ENCODE results near the gene CDHR4. TPM values are rescaled to one million over a fixed set of nuclear protein-coding genes. Genes with fewer than 3 reads are reported as not detected.
"Not testable (repeated sequence)": the region's sequence is repeated elsewhere in the genome, so short reads cannot be mapped to it uniquely, and the experiment has no call there.

The CDHR4 gene
- total RNA-seq, 1 donor from 2014 or later = not detected

GRCh38 chr3:49751501-49751900 is 48.2 kb downstream of the CDHR4 start:
- no peak overlapping the region for H3K4me3 Mint-ChIP-seq
- Histone ChIP-seq H3K36me3 (peaks cover 6% of the 10 kb centered on the region), H3K4me1 (peaks cover 4% of the 10 kb centered on the region), H3K9me3 (ENCODE audit: low read depth) (no peaks in the 10 kb centered on the region), H2AFZ (replicated peaks) (no peak overlapping the region), H4K20me1 (ENCODE audit: low read depth) (peaks cover 70% of the 10 kb centered on the region), H3K27me3 (no peaks in the 10 kb centered on the region), H3K79me2 (ENCODE audit: low read depth) (peaks cover 98% of the 10 kb centered on the region), H3K27ac (no peak overlapping the region), H3F3A (ENCODE audit: low read depth) (no peaks in the 10 kb centered on the region), H3K9ac (no peak overlapping the region), H3K4me2 (no peak overlapping the region), H3K4me3 (no peak overlapping the region)
- TF ChIP-seq EZH2 (IDR thresholded peaks at IDR 0.05) = no peak
- TF ChIP-seq CTCF (IDR thresholded peaks at IDR 0.05) = no peak
- no peak for TF ChIP-seq EZH2phosphoT487 (IDR thresholded peaks at IDR 0.05)
- H3K27me3 Mint-ChIP-seq (ENCODE audit: insufficient read depth, low read depth) = no peaks in the 10 kb centered on the region
- peaks cover 15% of the 10 kb centered on the region for H3K4me1 Mint-ChIP-seq
- H3K27ac Mint-ChIP-seq = no peak overlapping the region
- H3K36me3 Mint-ChIP-seq = peaks cover 16% of the 10 kb centered on the region
- no peaks in the 10 kb centered on the region for H3K9me3 Mint-ChIP-seq
- no peak for DNase-seq (ENCODE audit: low spot score)

GRCh38 chr3:49750056-49750455 is 49.6 kb downstream of the CDHR4 start:
- Histone ChIP-seq H3K79me2 (ENCODE audit: low read depth) (peaks cover 98% of the 10 kb centered on the region), H4K20me1 (ENCODE audit: low read depth) (peaks cover 68% of the 10 kb centered on the region), H3K27ac (no peak overlapping the region), H3K36me3 (peaks cover 6% of the 10 kb centered on the region), H3K4me2 (no peak overlapping the region), H3K27me3 (no peaks in the 10 kb centered on the region), H3F3A (ENCODE audit: low read depth) (no peaks in the 10 kb centered on the region), H3K9me3 (ENCODE audit: low read depth) (no peaks in the 10 kb centered on the region), H3K4me1 (no peaks in the 10 kb centered on the region), H2AFZ (replicated peaks) (no peak overlapping the region), H3K9ac (no peak overlapping the region), H3K4me3 (no peak overlapping the region)
- H3K4me3 Mint-ChIP-seq = no peak overlapping the region
- peak overlapping the region; percentile 75 for H3K27ac Mint-ChIP-seq
- no peaks in the 10 kb centered on the region for H3K27me3 Mint-ChIP-seq (ENCODE audit: insufficient read depth, low read depth)
- DNase-seq (ENCODE audit: low spot score) = no peak
- peaks cover 18% of the 10 kb centered on the region for H3K36me3 Mint-ChIP-seq
- H3K4me1 Mint-ChIP-seq = peaks cover 9% of the 10 kb centered on the region
- TF ChIP-seq CTCF (IDR thresholded peaks at IDR 0.05) (no peak), EZH2phosphoT487 (IDR thresholded peaks at IDR 0.05) (no peak), EZH2 (IDR thresholded peaks at IDR 0.05) (no peak)
- no peaks in the 10 kb centered on the region for H3K9me3 Mint-ChIP-seq

GRCh38 chr3:49748874-49749273 is 50.8 kb downstream of the CDHR4 start:
- H3K9ac ChIP-seq = peak overlapping the region; percentile 20
- H3F3A ChIP-seq (ENCODE audit: low read depth); H3K4me3 Mint-ChIP-seq; H3K9me3 ChIP-seq (ENCODE audit: low read depth); H3K36me3 ChIP-seq; H2AFZ ChIP-seq (replicated peaks); H3K4me1 Mint-ChIP-seq; H3K27ac Mint-ChIP-seq; H3K27ac ChIP-seq; H3K9me3 Mint-ChIP-seq; H3K27me3 ChIP-seq; H3K4me1 ChIP-seq; H3K4me2 ChIP-seq; H3K27me3 Mint-ChIP-seq (ENCODE audit: insufficient read depth, low read depth); DNase-seq (ENCODE audit: low spot score); H3K4me3 ChIP-seq: not testable (repeated sequence)
- H3K36me3 Mint-ChIP-seq = peaks cover 20% of the 10 kb centered on the region
- peaks cover 63% of the 10 kb centered on the region for H4K20me1 ChIP-seq (ENCODE audit: low read depth)
- peaks cover 94% of the 10 kb centered on the region for H3K79me2 ChIP-seq (ENCODE audit: low read depth)

GRCh38 chr3:49747792-49748480 is 51.7 kb downstream of the CDHR4 start:
- Histone ChIP-seq H2AFZ (replicated peaks) (no peak overlapping the region), H3K36me3 (peaks cover 6% of the 10 kb centered on the region), H3K79me2 (ENCODE audit: low read depth) (peaks cover 85% of the 10 kb centered on the region), H3K27me3 (no peaks in the 10 kb centered on the region), H3K27ac (no peak overlapping the region), H3K4me3 (no peak overlapping the region), H3K9ac (no peak overlapping the region), H3F3A (ENCODE audit: low read depth) (no peaks in the 10 kb centered on the region), H3K9me3 (ENCODE audit: low read depth) (no peaks in the 10 kb centered on the region), H4K20me1 (ENCODE audit: low read depth) (peaks cover 60% of the 10 kb centered on the region), H3K4me1 (no peaks in the 10 kb centered on the region), H3K4me2 (no peak overlapping the region)
- H3K4me3 Mint-ChIP-seq = no peak overlapping the region
- no peaks in the 10 kb centered on the region for H3K27me3 Mint-ChIP-seq (ENCODE audit: insufficient read depth, low read depth)
- H3K36me3 Mint-ChIP-seq = peaks cover 19% of the 10 kb centered on the region
- no peak for TF ChIP-seq CTCF (IDR thresholded peaks at IDR 0.05)
- TF ChIP-seq EZH2 (IDR thresholded peaks at IDR 0.05) = no peak
- TF ChIP-seq EZH2phosphoT487 (IDR thresholded peaks at IDR 0.05) = no peak
- no peak for DNase-seq (ENCODE audit: low spot score)
- no peak overlapping the region for H3K27ac Mint-ChIP-seq
- H3K9me3 Mint-ChIP-seq = no peaks in the 10 kb centered on the region
- peaks cover 9% of the 10 kb centered on the region for H3K4me1 Mint-ChIP-seq
